Measurements from ENCODE around the gene ARHGEF4.

The ARHGEF4 gene

GRCh38 chr2:131004446-131005209 lies 167.9 kb downstream of the ARHGEF4 start:
- FAIRE-seq = no peak
- DNase-seq (ENCODE audit: insufficient read length, low spot score) = no peak
- no peak for TF ChIP-seq CTCF (IDR thresholded peaks at IDR 0.05; ENCODE audit: insufficient read depth, missing control alignments)

GRCh38 chr2:131005216-131005935 lies 168.7 kb downstream of the ARHGEF4 start:
- FAIRE-seq (no peak), DNase-seq (ENCODE audit: insufficient read length, low spot score) (no peak)
- no peak for TF ChIP-seq CTCF (IDR thresholded peaks at IDR 0.05; ENCODE audit: insufficient read depth, missing control alignments)

- TF ChIP-seq CTCF (IDR thresholded peaks at IDR 0.05; ENCODE audit: insufficient read depth, missing control alignments) = no peak
- no peak for DNase-seq (ENCODE audit: insufficient read length, low spot score)
- no peak for FAIRE-seq
Measured at GRCh38 chr2:131006561-131006960, 169.8 kb downstream of the ARHGEF4 start.

- FAIRE-seq = no peak
- TF ChIP-seq CTCF (IDR thresholded peaks at IDR 0.05; ENCODE audit: insufficient read depth, missing control alignments) = no peak
- DNase-seq (ENCODE audit: insufficient read length, low spot score) = no peak
Measured at GRCh38 chr2:131008967-131009366, 172.3 kb downstream of the ARHGEF4 start.

GRCh38 chr2:131009713-131010475 lies 173.2 kb downstream of the ARHGEF4 start:
- no peak for FAIRE-seq
- TF ChIP-seq CTCF (IDR thresholded peaks at IDR 0.05; ENCODE audit: insufficient read depth, missing control alignments) = no peak
- DNase-seq (ENCODE audit: insufficient read length, low spot score) = no peak

- no peak for TF ChIP-seq CTCF (IDR thresholded peaks at IDR 0.05; ENCODE audit: insufficient read depth, missing control alignments)
- DNase-seq (ENCODE audit: insufficient read length, low spot score) = no peak
- no peak for FAIRE-seq
Measured at GRCh38 chr2:131010566-131010965, 173.9 kb downstream of the ARHGEF4 start.
